HCT116 (cell line): ENCODE measurements around the gene GRIN2C. TPM values are rescaled to one million over a fixed set of nuclear protein-coding genes. Genes with fewer than 3 reads are reported as not detected.

Experiments used
- ATAC-seq: fragments of 200-7000 bp; cut with Tn5 transposase; 2 replicates; pipeline ENCODE4 v1.9.1; 2020; ENCODE audit warnings: mild to moderate bottlenecking, moderate library complexity
- BruUV-seq: library from RNA; stranded (reverse); fragments of 400-500 nt; replicated peaks from 2 replicates; lab custom pipeline; 2021; lab: Mats Ljungman, UMichigan
- CTCF ChIA-PET: fragments of 300-600 bp; sonication (Branson Sonifier 250); formaldehyde crosslinking; loops from one replicate; lab custom pipeline; 2021; ENCODE audit warnings: antibody characterized with exemption; lab: Charles Lee
- POLR2A ChIA-PET: fragments of 300-600, 350-600 bp; sonication (Branson Sonifier 250); formaldehyde crosslinking; loops from one replicate; lab custom pipeline; 2021; ENCODE audit warnings: antibody characterized with exemption; lab: Charles Lee
- RAD21 ChIA-PET, 2 experiments: fragments of 300-600 bp; sonication (Branson Sonifier 250); formaldehyde crosslinking; loops; one replicate each; lab custom pipeline; 2023; ENCODE audit warnings: low total read pairs in 2 of 2; ENCODE audit not compliant: uncharacterized antibody in 2 of 2, unreplicated experiment in 2 of 2, low non-redundant PET in 1 of 2; lab: Charles Lee
- DNase-seq: peaks from one replicate; pipeline ENCODE4 v3.0.0-alpha.2; 2010; ENCODE audit warnings: low read depth, low spot score
- H2AFZ ChIP-seq: fragments of 200-600 bp; shearing (Covaris generic), sonication (generic); 2 replicates; pipeline ENCODE4 v1.6.1; 2017; ENCODE audit warnings: low read depth, mixed run types, mixed read lengths, antibody characterized with exemption, low read length; ENCODE audit not compliant: poor library complexity, severe bottlenecking
- H3K27ac ChIP-seq: 2 replicates; pipeline ENCODE4 v1.5.1; 2012; ENCODE audit warnings: low read depth, low read length
- H3K27me3 ChIP-seq: fragments of 200-600 bp; sonication (generic); 2 replicates; pipeline ENCODE4 v1.6.1; 2016; ENCODE audit warnings: mixed run types, low read length, mixed read lengths; ENCODE audit not compliant: insufficient read depth
- H3K36me3 ChIP-seq, 2 experiments: fragments of 200-500 bp in 1 of 2; fragments of 200-600 bp in 1 of 2; sonication (Bioruptor generic) in 1 of 2; sonication (generic) in 1 of 2; 2 replicates each; pipeline versions ENCODE4 v1.5.1 to v1.6.1; 2014 to 2016; ENCODE audit warnings: low read length in 2 of 2, inconsistent platforms in 1 of 2, mixed read lengths in 1 of 2, mixed run types in 1 of 2; ENCODE audit not compliant: insufficient read depth in 2 of 2, control insufficient read depth in 1 of 2
- H3K4me1 ChIP-seq, 2 experiments: fragments of 200-600 bp in 1 of 2; sonication (generic) in 1 of 2; 2 replicates each; pipeline versions ENCODE4 v1.5.1 to v1.6.1; 2012 to 2017; ENCODE audit warnings: low read length in 2 of 2, inconsistent platforms in 1 of 2, mild to moderate bottlenecking in 1 of 2, mixed read lengths in 1 of 2, mixed run types in 1 of 2, moderate library complexity in 1 of 2; ENCODE audit not compliant: insufficient read depth in 2 of 2, control insufficient read depth in 1 of 2
- H3K4me2 ChIP-seq: fragments of 200-600 bp; sonication (generic); 2 replicates; pipeline ENCODE4 v1.6.1; 2017; ENCODE audit warnings: mixed run types, low read length, mixed read lengths
- H3K4me3 ChIP-seq, 2 experiments: fragments of 200-600 bp in 1 of 2; sonication (generic) in 1 of 2; replicated peaks in 1 of 2; 2 replicates each; pipeline ENCODE4 v1.5.1; 2011 to 2016; ENCODE audit warnings: low read length in 2 of 2, control low read depth in 1 of 2, low read depth in 1 of 2, mild to moderate bottlenecking in 1 of 2, mixed read lengths in 1 of 2, mixed run types in 1 of 2
- H3K79me2 ChIP-seq: fragments of 200-600 bp; sonication (generic); 2 replicates; pipeline ENCODE4 v1.6.1; 2017; ENCODE audit warnings: mild to moderate bottlenecking, mixed run types, low read length, moderate library complexity, mixed read lengths; ENCODE audit not compliant: insufficient read depth
- H3K9ac ChIP-seq: fragments of 200-600 bp; sonication (generic); 2 replicates; pipeline ENCODE4 v1.6.1; 2016; ENCODE audit warnings: low read length, mixed read lengths
- H3K9me2 ChIP-seq: fragments of 200-600 bp; sonication (generic), shearing (Covaris generic); 2 replicates; pipeline ENCODE4 v1.6.1; 2017; ENCODE audit warnings: mixed run types, mild to moderate bottlenecking, moderate library complexity; ENCODE audit not compliant: insufficient read depth
- H3K9me3 ChIP-seq, 2 experiments: fragments of 200-500 bp in 1 of 2; fragments of 200-600 bp in 1 of 2; sonication (Bioruptor generic) in 1 of 2; sonication (generic) in 1 of 2; 2 replicates each; pipeline ENCODE4 v1.6.1; 2014 to 2017; ENCODE audit warnings: low read length in 2 of 2, mixed read lengths in 2 of 2, inconsistent platforms in 1 of 2, low read depth in 1 of 2, mild to moderate bottlenecking in 1 of 2, mixed run types in 1 of 2, moderate library complexity in 1 of 2; ENCODE audit not compliant: control insufficient read depth in 1 of 2, insufficient read depth in 1 of 2
- H4K20me1 ChIP-seq: fragments of 200-600 bp; sonication (generic), shearing (Covaris generic); 2 replicates; pipeline ENCODE4 v1.6.1; 2017; ENCODE audit warnings: mixed run types, mild to moderate bottlenecking, moderate library complexity; ENCODE audit not compliant: insufficient read depth
- CBX3 ChIP-seq: IDR thresholded peaks from 2 replicates; pipeline ENCODE4 v1.6.1; 2012; ENCODE audit warnings: low read depth
- CTCF ChIP-seq, 3 experiments: fragments of 200-600 bp in 1 of 3; sonication (generic) in 1 of 3; IDR thresholded peaks in 2 of 3; conservative IDR thresholded peaks in 1 of 3; 2 replicates each; pipeline ENCODE4 v1.5.1; 2012 to 2017; ENCODE audit warnings: low read depth in 2 of 3, low read length in 2 of 3, antibody characterized with exemption in 1 of 3, borderline replicate concordance in 1 of 3, control low read depth in 1 of 3, mild to moderate bottlenecking in 1 of 3, mixed read lengths in 1 of 3, mixed run types in 1 of 3, moderate library complexity in 1 of 3; ENCODE audit not compliant: insufficient read depth in 1 of 3
- MAX ChIP-seq: IDR thresholded peaks from 2 replicates; pipeline ENCODE4 v1.6.1; 2012
- RAD21 ChIP-seq: IDR thresholded peaks from 2 replicates; pipeline ENCODE4 v1.6.1; 2012; ENCODE audit warnings: low read depth, mild to moderate bottlenecking
- REST ChIP-seq: IDR thresholded peaks from 2 replicates; pipeline ENCODE4 v1.6.1; 2012; ENCODE audit warnings: low read depth
- SP1 ChIP-seq: IDR thresholded peaks from 2 replicates; pipeline ENCODE4 v1.6.1; 2012; ENCODE audit warnings: low read depth
- TCF7L2 ChIP-seq: IDR thresholded peaks from 2 replicates; pipeline ENCODE4 v1.7.0; 2011; ENCODE audit warnings: borderline replicate concordance, inconsistent platforms; ENCODE audit not compliant: insufficient read depth, insufficient read length; ENCODE audit errors: extremely low read depth
- ZFX ChIP-seq: fragments of 450-650 bp; IDR thresholded peaks from 2 replicates; pipeline ENCODE4 v1.6.1; 2017
- intact Hi-C: fragments of 100-400 bp; cut with micrococcal nuclease; formaldehyde crosslinking; loops from 2 replicates; pipeline ENCODE4 v1.10.0; 2022
- total RNA-seq: library from RNA; stranded (reverse); gene quantifications from one replicate; pipeline ENCODE4 v1.2.1, GENCODE V29; 2021; ENCODE audit not compliant: unreplicated experiment

GRIN2C gene
- total RNA-seq, 1 experiment from 2014 or later, result 2.2 TPM

- intact Hi-C loops, result no loop called here
- BruUV-seq, result no TSS peak
- Histone ChIP-seq H2AFZ (no peak overlapping the region), H3K9me2 (no peaks in the 10 kb centered on the region), H3K36me3 (no peaks in the 10 kb centered on the region), H3K27ac (no peak overlapping the region), H3K4me1 (peaks cover under 1 to 9% of the 10 kb centered on the region in 2 experiments), H3K9ac (no peak overlapping the region), H3K4me2 (no peak overlapping the region), H3K27me3 (no peaks in the 10 kb centered on the region), H3K79me2 (no peaks in the 10 kb centered on the region), H3K4me3 (no peak overlapping the region), H4K20me1 (no peaks in the 10 kb centered on the region), H3K9me3 (no peaks in the 10 kb centered on the region)
- CTCF ChIA-PET, result no interaction called here
- POLR2A ChIA-PET, result no interaction called here
- DNase-seq (no peak), ATAC-seq (no peak)
- RAD21 ChIA-PET, result no interaction called here
- TF ChIP-seq SP1 (no peak), RAD21 (no peak), MAX (no peak), CBX3 (no peak), ZFX (no peak), REST (no peak), TCF7L2 (no peak), CTCF (IDR thresholded peaks at IDR 0.05 in 2 of 3, conservative IDR thresholded peaks at IDR 0.05 in 1 of 3; ENCODE audit: borderline replicate concordance in 1 of 3, insufficient read depth in 1 of 3, low read depth in 2 of 3, low read length in 2 of 3) (no peak)
These were observed 22.8 kb downstream of the GRIN2C start for GRCh38 chr17:74836691-74837467.
